Endothelial cell of umbilical vein (primary cell): ENCODE results near the gene CTTN. TPM values are rescaled to one million over a fixed set of nuclear protein-coding genes. Genes with fewer than 3 reads are reported as not detected.

ENCODE experiments used
- BruUV-seq: library from RNA; stranded (reverse); fragments of 400-500 nt; replicated peaks from 2 replicates; lab custom pipeline; 2021; lab: Mats Ljungman, UMichigan
- CTCF ChIA-PET: fragments of 300-600, 350-600 bp; sonication (Branson Sonifier 250); formaldehyde crosslinking; loops from one replicate; lab custom pipeline; 2021; ENCODE audit warnings: antibody characterized with exemption, inconsistent platforms; lab: Charles Lee
- POLR2A ChIA-PET: fragments of 300-600, 350-600 bp; sonication (Branson Sonifier 250); formaldehyde crosslinking; loops from one replicate; lab custom pipeline; 2021; ENCODE audit warnings: antibody characterized with exemption, inconsistent platforms; lab: Charles Lee
- DNase-seq: peaks from one replicate; pipeline ENCODE4 v3.0.0-alpha.2; 2011; ENCODE audit warnings: low read depth, low spot score
- FAIRE-seq: peaks from 2 replicates; lab custom pipeline; 2011; peaks lifted over from hg19 to GRCh38; lab: Jason Lieb, UNC
- H2AFZ ChIP-seq: 2 replicates; pipeline ENCODE4 v1.6.0; 2012; ENCODE audit warnings: low read depth, low read length, control low read depth, inconsistent platforms
- H3K27ac ChIP-seq: 2 replicates; pipeline ENCODE4 v1.5.1; 2011; ENCODE audit warnings: low read depth, mild to moderate bottlenecking, control low read depth, low read length, moderate library complexity; ENCODE audit not compliant: insufficient read depth
- H3K27me3 ChIP-seq, 2 experiments: 2 replicates each; pipeline versions ENCODE4 v1.6.0 to v1.6.1; 2011; ENCODE audit warnings: low read length in 2 of 2, mixed read lengths in 1 of 2; ENCODE audit not compliant: control insufficient read depth in 2 of 2, insufficient read depth in 2 of 2
- H3K36me3 ChIP-seq, 2 experiments: 2 replicates in 1 of 2; 3 replicates in 1 of 2; pipeline ENCODE4 v1.5.1; 2011; ENCODE audit warnings: low read length in 2 of 2, mild to moderate bottlenecking in 1 of 2, moderate library complexity in 1 of 2; ENCODE audit not compliant: control insufficient read depth in 2 of 2, insufficient read depth in 2 of 2; ENCODE audit errors: extremely low read depth in 1 of 2
- H3K4me1 ChIP-seq: 3 replicates; pipeline ENCODE4 v1.5.1; 2011; ENCODE audit warnings: mild to moderate bottlenecking, low read length; ENCODE audit not compliant: control insufficient read depth, insufficient read depth; ENCODE audit errors: extremely low read depth
- H3K4me2 ChIP-seq: 2 replicates; pipeline ENCODE4 v1.6.1; 2011; ENCODE audit warnings: low read length, control low read depth, mixed read lengths; ENCODE audit not compliant: insufficient read depth
- H3K4me3 ChIP-seq, 3 experiments: fragments of 200-600 bp in 1 of 3; sonication (generic), shearing (Covaris generic) in 1 of 3; replicated peaks in 1 of 3; 2 replicates each; pipeline ENCODE4 v1.5.1; 2011 to 2016; ENCODE audit warnings: control low read depth in 3 of 3, low read length in 3 of 3, mild to moderate bottlenecking in 2 of 3, inconsistent platforms in 1 of 3, low read depth in 1 of 3, moderate library complexity in 1 of 3; ENCODE audit not compliant: insufficient read depth in 1 of 3
- H3K79me2 ChIP-seq: 2 replicates; pipeline ENCODE4 v1.6.0; 2012; ENCODE audit warnings: low read length, inconsistent platforms; ENCODE audit not compliant: control insufficient read depth, insufficient read depth
- H3K9ac ChIP-seq: replicated peaks from 2 replicates; pipeline ENCODE3; 2011; ENCODE audit warnings: low read length, control low read depth; ENCODE audit not compliant: insufficient read depth; ENCODE audit errors: extremely low read depth
- H3K9me1 ChIP-seq: replicated peaks from 3 replicates; pipeline ENCODE4 v1.6.0; 2011; ENCODE audit warnings: mild to moderate bottlenecking, low read length; ENCODE audit not compliant: control insufficient read depth, insufficient read depth; ENCODE audit errors: extremely low read depth
- H3K9me3 ChIP-seq: replicated peaks from 2 replicates; pipeline ENCODE4 v1.5.1; 2012; ENCODE audit warnings: low read length, inconsistent platforms; ENCODE audit not compliant: control insufficient read depth, insufficient read depth
- H4K20me1 ChIP-seq: replicated peaks from 2 replicates; pipeline ENCODE3; 2011; ENCODE audit warnings: mild to moderate bottlenecking, low read length; ENCODE audit not compliant: control insufficient read depth, insufficient read depth; ENCODE audit errors: extremely low read depth
- EZH2 ChIP-seq: IDR thresholded peaks from 2 replicates; pipeline ENCODE4 v1.6.1; 2012; ENCODE audit warnings: borderline replicate concordance, low read depth, mild to moderate bottlenecking, moderate library complexity, low read length, inconsistent platforms; ENCODE audit not compliant: severe bottlenecking
- FOS ChIP-seq: IDR thresholded peaks from 2 replicates; pipeline ENCODE4 v1.6.1; 2011; ENCODE audit warnings: mild to moderate bottlenecking, low read length, moderate library complexity, borderline replicate concordance; ENCODE audit not compliant: insufficient read depth
- GATA2 ChIP-seq: IDR thresholded peaks from 2 replicates; pipeline ENCODE4 v1.7.0; 2011; ENCODE audit warnings: low read depth, mild to moderate bottlenecking, moderate library complexity, mixed read lengths, low read length; ENCODE audit not compliant: insufficient read length, insufficient read depth
- JUN ChIP-seq: IDR thresholded peaks from 2 replicates; pipeline ENCODE4 v1.6.1; 2011; ENCODE audit warnings: borderline replicate concordance, low read depth; ENCODE audit not compliant: insufficient read length, insufficient read depth
- MYC ChIP-seq: IDR thresholded peaks from one replicate; pipeline ENCODE4 v1.6.1; 2011; ENCODE audit warnings: mild to moderate bottlenecking, low read depth, low read length
- POLR2A ChIP-seq: IDR thresholded peaks from 2 replicates; pipeline ENCODE4 v1.6.1; 2012; ENCODE audit warnings: low read depth, mild to moderate bottlenecking, control low read depth, low read length
- POLR2AphosphoS5 ChIP-seq: IDR thresholded peaks from 2 replicates; pipeline ENCODE4 v1.6.1; 2012; ENCODE audit warnings: low read depth, mild to moderate bottlenecking, control low read depth, low read length, moderate library complexity; ENCODE audit not compliant: insufficient read depth
- dilution Hi-C: fragments of 300-500 bp; cut with MboI; formaldehyde crosslinking; loops from one replicate; pipeline ENCODE4 v1.15.0; 2019; ENCODE audit warnings: low sequenced_read_pairs; ENCODE audit not compliant: extremely low pct_ligation_motif_present
- intact Hi-C: fragments of 100-400 bp; cut with micrococcal nuclease; formaldehyde crosslinking; loops from one replicate; pipeline ENCODE4 v1.10.0; 2022
- polyA plus RNA-seq, 4 experiments: library from polyadenylated mRNA; depleted of rRNA in 3 of 4; stranded (reverse) in 3 of 4; unstranded in 1 of 4; fragments of >200 nt; gene quantifications; 2 replicates each; pipeline versions ENCODE4 v1.2.1 to v1.2.3, GENCODE V29; 2011 to 2012; ENCODE audit warnings: missing spikeins in 1 of 4
- total RNA-seq: library from RNA; stranded (reverse); gene quantifications from 2 replicates; pipeline ENCODE4 v1.2.3, GENCODE V29; 2021
- TF ChIP-seq, protein P1 (sequence below): IDR thresholded peaks from 2 replicates; pipeline ENCODE4 v1.6.1; 2011; ENCODE audit not compliant: insufficient read depth, insufficient read length
- TF ChIP-seq, protein P2 (sequence below), 2 donors: IDR thresholded peaks; 1 replicate in 1 of 2; 2 replicates in 1 of 2; pipeline ENCODE4 v1.5.1; 2011; ENCODE audit warnings: low read length in 2 of 2, mild to moderate bottlenecking in 2 of 2, moderate library complexity in 2 of 2, control low read depth in 1 of 2, inconsistent platforms in 1 of 2, low read depth in 1 of 2; ENCODE audit not compliant: insufficient read depth in 1 of 2; ENCODE audit errors: extremely low read depth in 1 of 2

Gene CTTN
- total and polyA plus RNA-seq, 2 donors (not counting 3 experiments of a cell fraction or from before 2014, with no cell fraction given), result 161 to 330 TPM

DNA sequence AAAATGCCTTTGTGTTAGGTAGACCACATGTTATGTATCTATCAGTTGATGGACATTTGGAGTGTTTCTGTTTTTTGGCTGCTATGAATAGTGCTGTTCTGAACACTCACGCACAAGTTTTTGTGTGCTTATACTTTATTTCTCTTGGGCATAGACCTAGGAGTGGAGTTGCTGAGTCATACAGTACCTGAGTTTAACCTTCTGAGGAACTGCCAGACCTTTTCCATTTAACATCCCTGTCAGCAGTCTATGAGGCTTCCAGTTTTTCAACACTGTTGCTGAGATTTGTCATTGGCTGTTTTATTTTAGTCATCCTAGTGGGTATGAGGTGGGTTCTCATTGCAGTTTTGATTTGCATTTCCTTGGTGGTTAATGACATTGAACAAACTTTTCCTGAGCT is 4.4 kb downstream of the CTTN start:
- TF ChIP-seq EZH2 (no peak), JUN (no peak), GATA2 (no peak), MYC (no peak)
- TF ChIP-seq, protein P1, sequence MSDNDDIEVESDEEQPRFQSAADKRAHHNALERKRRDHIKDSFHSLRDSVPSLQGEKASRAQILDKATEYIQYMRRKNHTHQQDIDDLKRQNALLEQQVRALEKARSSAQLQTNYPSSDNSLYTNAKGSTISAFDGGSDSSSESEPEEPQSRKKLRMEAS, result no peak
- ChIA-PET CTCF (no interaction called here), POLR2A (interaction anchor here (0.7 kb wide), 1 partner anchor 1517 kb away, joined by 3 read pairs; no protein-coding TSS in a partner anchor)
- DNase-seq (no peak), FAIRE-seq (no peak)
- Histone ChIP-seq H4K20me1 (peaks cover 3% of the 10 kb centered on the region), H3K9me3 (no peaks in the 10 kb centered on the region), H3K9me1 (no peaks in the 10 kb centered on the region), H3K4me3 (no peak overlapping the region), H3K4me1 (peaks cover 19% of the 10 kb centered on the region), H2AFZ (no peak overlapping the region), H3K27ac (no peak overlapping the region), H3K79me2 (peaks cover 77% of the 10 kb centered on the region), H3K4me2 (no peak overlapping the region), H3K36me3 (peaks cover 9 to 11% of the 10 kb centered on the region in 2 experiments), H3K9ac (no peak overlapping the region), H3K27me3 (no peaks in the 10 kb centered on the region)
- intact Hi-C loops (no loop called here), dilution Hi-C loops (no loop called here)
- BruUV-seq, result no TSS peak

DNA sequence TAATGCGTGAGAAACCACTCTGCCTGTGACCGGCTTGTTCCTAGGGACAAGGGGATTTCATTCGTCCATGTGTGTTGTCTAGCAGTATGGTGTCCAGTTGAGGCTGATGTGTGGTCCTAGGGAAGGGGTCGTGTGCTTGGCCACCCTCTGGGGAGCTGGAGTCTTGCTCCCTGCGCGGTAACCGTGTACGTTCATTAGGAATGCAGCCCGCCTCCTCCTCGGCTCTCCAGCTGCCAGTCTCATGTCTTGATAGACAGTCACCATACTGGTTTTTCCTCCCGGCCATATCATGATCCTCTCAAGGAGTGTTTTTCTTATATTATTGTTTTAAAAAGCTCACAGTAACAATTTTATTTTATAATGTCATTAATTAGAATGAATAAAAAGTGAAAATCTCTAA is 5.9 kb downstream of the CTTN start:
- no peaks in the 10 kb centered on the region for H3K9me3 ChIP-seq
- H3K27ac ChIP-seq, result no peak overlapping the region
- no TSS peak for BruUV-seq
- H4K20me1 ChIP-seq, result peaks cover 3% of the 10 kb centered on the region
- no peaks in the 10 kb centered on the region for H3K9me1 ChIP-seq
- H3K36me3 ChIP-seq, result peaks cover 20 to 23% of the 10 kb centered on the region in 2 experiments
- TF ChIP-seq EZH2 (no peak), FOS (no peak), MYC (no peak), POLR2A (no peak), GATA2 (no peak), JUN (no peak), POLR2AphosphoS5 (no peak)
- TF ChIP-seq, protein P2, sequence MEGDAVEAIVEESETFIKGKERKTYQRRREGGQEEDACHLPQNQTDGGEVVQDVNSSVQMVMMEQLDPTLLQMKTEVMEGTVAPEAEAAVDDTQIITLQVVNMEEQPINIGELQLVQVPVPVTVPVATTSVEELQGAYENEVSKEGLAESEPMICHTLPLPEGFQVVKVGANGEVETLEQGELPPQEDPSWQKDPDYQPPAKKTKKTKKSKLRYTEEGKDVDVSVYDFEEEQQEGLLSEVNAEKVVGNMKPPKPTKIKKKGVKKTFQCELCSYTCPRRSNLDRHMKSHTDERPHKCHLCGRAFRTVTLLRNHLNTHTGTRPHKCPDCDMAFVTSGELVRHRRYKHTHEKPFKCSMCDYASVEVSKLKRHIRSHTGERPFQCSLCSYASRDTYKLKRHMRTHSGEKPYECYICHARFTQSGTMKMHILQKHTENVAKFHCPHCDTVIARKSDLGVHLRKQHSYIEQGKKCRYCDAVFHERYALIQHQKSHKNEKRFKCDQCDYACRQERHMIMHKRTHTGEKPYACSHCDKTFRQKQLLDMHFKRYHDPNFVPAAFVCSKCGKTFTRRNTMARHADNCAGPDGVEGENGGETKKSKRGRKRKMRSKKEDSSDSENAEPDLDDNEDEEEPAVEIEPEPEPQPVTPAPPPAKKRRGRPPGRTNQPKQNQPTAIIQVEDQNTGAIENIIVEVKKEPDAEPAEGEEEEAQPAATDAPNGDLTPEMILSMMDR (IDR thresholded peaks at IDR 0.05; ENCODE audit: extremely low read depth in 1 of 2, insufficient read depth in 1 of 2, low read depth in 1 of 2, low read length in 2 of 2), result no peak
- TF ChIP-seq, protein P1, result no peak
- DNase-seq (no peak), FAIRE-seq (no peak)
- H3K4me3 ChIP-seq, result no peak overlapping the region
- dilution Hi-C loops (no loop called here), intact Hi-C loops (no loop called here)
- H2AFZ ChIP-seq, result no peak overlapping the region
- peaks cover 68% of the 10 kb centered on the region for H3K79me2 ChIP-seq
- no peak overlapping the region for H3K9ac ChIP-seq
- ChIA-PET POLR2A (no interaction called here), CTCF (no interaction called here)
- H3K27me3 ChIP-seq, result no peaks in the 10 kb centered on the region
- H3K4me1 ChIP-seq, result peaks cover 17% of the 10 kb centered on the region
- H3K4me2 ChIP-seq, result no peak overlapping the region
